IMR-90 (cell line): ENCODE data around the gene TMEM26. TPM values are rescaled to one million over a fixed set of nuclear protein-coding genes. Genes with fewer than 3 reads are reported as not detected.

ENCODE experiments used
- ATAC-seq: fragments of 200-7000 bp; cut with Tn5 transposase; 2 replicates; pipeline ENCODE4 v1.9.1; 2020; ENCODE audit warnings: low read depth, mild to moderate bottlenecking, moderate library complexity
- BruUV-seq: library from RNA; stranded (reverse); fragments of 400-500 nt; replicated peaks from 2 replicates; lab custom pipeline; 2021; lab: Mats Ljungman, UMichigan
- CTCF ChIA-PET: fragments of 300-600 bp; formaldehyde crosslinking; extraction: SDS; loops from one replicate; lab custom pipeline; 2021; ENCODE audit warnings: antibody characterized with exemption; lab: Yijun Ruan, JAX
- POLR2A ChIA-PET: fragments of 300-600 bp; sonication (Branson Sonifier 250); formaldehyde crosslinking; loops from one replicate; lab custom pipeline; 2022; ENCODE audit warnings: antibody characterized with exemption; ENCODE audit not compliant: unreplicated experiment; lab: Charles Lee
- DNase-seq: peaks from one replicate; pipeline ENCODE4 v3.0.0; 2013
- H2AFZ ChIP-seq: replicated peaks from 2 replicates; pipeline ENCODE3; 2013; ENCODE audit warnings: low read length, mild to moderate bottlenecking; ENCODE audit not compliant: poor library complexity
- H2AK5ac ChIP-seq: 2 replicates; pipeline ENCODE4 v1.6.1; 2013; ENCODE audit warnings: low read depth, low read length, inconsistent platforms
- H2AK9ac ChIP-seq: replicated peaks from 2 replicates; pipeline ENCODE3; 2013; ENCODE audit warnings: mild to moderate bottlenecking, low read depth, low read length, moderate library complexity; ENCODE audit not compliant: poor library complexity
- H2BK120ac ChIP-seq: 2 replicates; pipeline ENCODE4 v1.6.1; 2013; ENCODE audit warnings: low read depth, low read length, inconsistent platforms
- H2BK15ac ChIP-seq: 3 replicates; pipeline ENCODE4 v1.6.1; 2013; ENCODE audit warnings: low read depth, low read length, inconsistent platforms
- H2BK20ac ChIP-seq: 2 replicates; pipeline ENCODE4 v1.6.1; 2013; ENCODE audit warnings: low read depth, mild to moderate bottlenecking, inconsistent platforms, low read length, moderate library complexity
- H2BK5ac ChIP-seq: 2 replicates; pipeline ENCODE4 v1.6.1; 2013; ENCODE audit warnings: mild to moderate bottlenecking, low read depth, low read length, inconsistent platforms; ENCODE audit not compliant: poor library complexity, severe bottlenecking
- H3K14ac ChIP-seq: replicated peaks from 2 replicates; pipeline ENCODE4 v1.6.1; 2013; ENCODE audit warnings: low read depth, low read length, inconsistent platforms
- H3K18ac ChIP-seq: 2 replicates; pipeline ENCODE4 v1.6.1; 2013; ENCODE audit warnings: low read depth, low read length, control low read depth
- H3K23ac ChIP-seq: 2 replicates; pipeline ENCODE4 v1.6.1; 2013; ENCODE audit warnings: low read depth, low read length, inconsistent platforms
- H3K27ac ChIP-seq: 2 replicates; pipeline ENCODE4 v1.5.1; 2013; ENCODE audit warnings: mild to moderate bottlenecking, control low read depth, low read length; ENCODE audit not compliant: insufficient read depth
- H3K27me3 ChIP-seq: 2 replicates; pipeline ENCODE4 v1.6.1; 2013; ENCODE audit warnings: low read length; ENCODE audit not compliant: control insufficient read depth, insufficient read depth
- H3K36me3 ChIP-seq: 2 replicates; pipeline ENCODE4 v1.6.1; 2013; ENCODE audit warnings: low read length, mixed read lengths; ENCODE audit not compliant: control insufficient read depth, insufficient read depth
- H3K4ac ChIP-seq: 2 replicates; pipeline ENCODE4 v1.6.1; 2013; ENCODE audit warnings: low read depth, low read length, inconsistent platforms
- H3K4me1 ChIP-seq: 2 replicates; pipeline ENCODE4 v1.6.1; 2013; ENCODE audit warnings: low read length, mixed read lengths; ENCODE audit not compliant: control insufficient read depth, insufficient read depth
- H3K4me2 ChIP-seq: 2 replicates; pipeline ENCODE4 v1.6.1; 2013; ENCODE audit warnings: low read depth, mild to moderate bottlenecking, control low read depth, low read length, moderate library complexity
- H3K4me3 ChIP-seq: 2 replicates; pipeline ENCODE4 v1.5.1; 2013; ENCODE audit warnings: low read depth, mild to moderate bottlenecking, control low read depth, low read length, moderate library complexity; ENCODE audit not compliant: insufficient read depth
- H3K56ac ChIP-seq: 2 replicates; pipeline ENCODE4 v1.6.1; 2013; ENCODE audit warnings: low read length, inconsistent platforms; ENCODE audit not compliant: insufficient read depth; ENCODE audit errors: extremely low read depth
- H3K79me1 ChIP-seq, 2 experiments: 2 replicates each; pipeline ENCODE4 v1.6.1; 2013; ENCODE audit warnings: low read length in 2 of 2, inconsistent platforms in 1 of 2, low read depth in 1 of 2
- H3K9ac ChIP-seq: 2 replicates; pipeline ENCODE4 v1.6.1; 2013; ENCODE audit warnings: low read depth, low read length, control low read depth
- H3K9me1 ChIP-seq: 2 replicates; pipeline ENCODE4 v1.6.1; 2013; ENCODE audit warnings: low read length, inconsistent platforms; ENCODE audit not compliant: insufficient read depth
- H3K9me3 ChIP-seq: 2 replicates; pipeline ENCODE4 v1.6.1; 2013; ENCODE audit warnings: low read length; ENCODE audit not compliant: control insufficient read depth, insufficient read depth
- H4K20me1 ChIP-seq: 2 replicates; pipeline ENCODE4 v1.6.1; 2013; ENCODE audit warnings: low read length, inconsistent platforms; ENCODE audit not compliant: insufficient read depth
- H4K5ac ChIP-seq: 2 replicates; pipeline ENCODE4 v1.6.1; 2013; ENCODE audit warnings: mild to moderate bottlenecking, low read depth, low read length, control low read depth
- H4K8ac ChIP-seq, 2 experiments: 2 replicates each; pipeline ENCODE4 v1.6.1; 2013; ENCODE audit warnings: low read depth in 2 of 2, low read length in 2 of 2, control low read depth in 1 of 2, inconsistent platforms in 1 of 2
- H4K91ac ChIP-seq: 2 replicates; pipeline ENCODE4 v1.6.1; 2013; ENCODE audit warnings: low read depth, low read length, inconsistent platforms; ENCODE audit not compliant: insufficient read depth
- BHLHE40 ChIP-seq: fragments of 150-350 bp; IDR thresholded peaks from 2 replicates; pipeline ENCODE4 v1.6.1; 2016; ENCODE audit warnings: mild to moderate bottlenecking, low read depth, low read length
- CEBPB ChIP-seq: IDR thresholded peaks from 2 replicates; pipeline ENCODE4 v1.6.1; 2012; ENCODE audit warnings: low read depth, low read length, improper control_type of control experiment
- CHD1 ChIP-seq: IDR thresholded peaks from 2 replicates; pipeline ENCODE4 v1.6.1; 2012; ENCODE audit warnings: low read depth, low read length, improper control_type of control experiment
- FOS ChIP-seq: fragments of 150-350 bp; IDR thresholded peaks from 2 replicates; pipeline ENCODE4 v1.6.1; 2016; ENCODE audit warnings: low read depth, low read length
- MAFK ChIP-seq: IDR thresholded peaks from 2 replicates; pipeline ENCODE4 v1.6.1; 2012; ENCODE audit warnings: low read depth, low read length, improper control_type of control experiment
- MAZ ChIP-seq: IDR thresholded peaks from 2 replicates; pipeline ENCODE4 v1.6.1; 2012; ENCODE audit warnings: low read depth, mild to moderate bottlenecking, low read length, improper control_type of control experiment, moderate library complexity, borderline replicate concordance
- MXI1 ChIP-seq: IDR thresholded peaks from 2 replicates; pipeline ENCODE4 v1.6.1; 2012; ENCODE audit warnings: low read depth, mild to moderate bottlenecking, low read length, moderate library complexity, borderline replicate concordance
- NFE2L2 ChIP-seq: fragments of 150-350 bp; IDR thresholded peaks from 2 replicates; pipeline ENCODE4 v1.6.1; 2016; ENCODE audit warnings: low read depth, mild to moderate bottlenecking, low read length
- POLR2A ChIP-seq: IDR thresholded peaks from 2 replicates; pipeline ENCODE4 v1.6.1; 2012; ENCODE audit warnings: mild to moderate bottlenecking, low read depth, low read length
- RAD21 ChIP-seq: IDR thresholded peaks from 2 replicates; pipeline ENCODE4 v1.6.1; 2012; ENCODE audit warnings: low read length, improper control_type of control experiment
- RCOR1 ChIP-seq: IDR thresholded peaks from 2 replicates; pipeline ENCODE4 v1.6.1; 2012; ENCODE audit warnings: mild to moderate bottlenecking, low read length, improper control_type of control experiment; ENCODE audit not compliant: insufficient replicate concordance
- RFX5 ChIP-seq: IDR thresholded peaks from 2 replicates; pipeline ENCODE4 v1.8.0; 2012; ENCODE audit warnings: low read depth, mild to moderate bottlenecking, low read length, moderate library complexity
- SMC3 ChIP-seq: fragments of 150-350 bp; IDR thresholded peaks from 2 replicates; pipeline ENCODE4 v1.6.1; 2016; ENCODE audit warnings: low read depth, mild to moderate bottlenecking, antibody characterized with exemption, low read length, moderate library complexity
- WGBS, 2 experiments: methylation state at CpG; one replicate each; pipeline versions ENCODE4 v1.1.5 to v1.1.7; 2013; ENCODE audit warnings: missing lambda C conversion rate in 2 of 2; ENCODE audit not compliant: insufficient read length in 1 of 2; ENCODE audit errors: extremely low coverage in 2 of 2; 5-methylcytosine and 5-hydroxymethylcytosine counted together
- dilution Hi-C: fragments of 300-500 bp; cut with HindIII; formaldehyde crosslinking; loops from one replicate; pipeline ENCODE4 v1.14.3; 2018; ENCODE audit warnings: low sequenced_read_pairs; ENCODE audit not compliant: unreplicated experiment
- in situ Hi-C: fragments of 300-500 bp; cut with MboI; formaldehyde crosslinking; loops from 3 replicates; pipeline ENCODE4 v1.14.3; 2019; ENCODE audit warnings: low sequenced_read_pairs, inconsistent platforms, mixed read lengths
- intact Hi-C: fragments of 100-400 bp; cut with micrococcal nuclease; formaldehyde crosslinking; loops from 2 replicates; pipeline ENCODE4 v1.10.0; 2022
- polyA plus RNA-seq, 3 experiments: library from polyadenylated mRNA; depleted of rRNA; stranded (reverse); fragments of >200 nt; gene quantifications; 2 replicates each; pipeline ENCODE4 v1.2.3, GENCODE V29; 2012; ENCODE audit warnings: low replicate concordance in 1 of 3
- total RNA-seq: library from RNA; depleted of rRNA; stranded (reverse); fragments of >200 nt; gene quantifications from 2 replicates; pipeline ENCODE4 v1.2.3, GENCODE V29; 2012
- TF ChIP-seq, protein P1 (sequence below): conservative IDR thresholded peaks from 2 replicates; pipeline ENCODE4 v1.5.1; 2012; ENCODE audit warnings: mild to moderate bottlenecking, low read depth, low read length, improper control_type of control experiment
- TF ChIP-seq, protein P2 (sequence below): fragments of 150-350 bp; IDR thresholded peaks from 2 replicates; pipeline ENCODE4 v1.6.1; 2016; ENCODE audit warnings: low read depth, mild to moderate bottlenecking, low read length, moderate library complexity, borderline replicate concordance
- TF ChIP-seq, protein P3 (sequence below): fragments of 150-350 bp; IDR thresholded peaks from 2 replicates; pipeline ENCODE4 v1.6.1; 2017; ENCODE audit warnings: mild to moderate bottlenecking, antibody characterized with exemption, low read length, low read depth

TMEM26 gene
- total and polyA plus RNA-seq, 2 of the 4 experiments (the other 2 are of a cell fraction) = 0.22 to 0.36 TPM

DNA sequence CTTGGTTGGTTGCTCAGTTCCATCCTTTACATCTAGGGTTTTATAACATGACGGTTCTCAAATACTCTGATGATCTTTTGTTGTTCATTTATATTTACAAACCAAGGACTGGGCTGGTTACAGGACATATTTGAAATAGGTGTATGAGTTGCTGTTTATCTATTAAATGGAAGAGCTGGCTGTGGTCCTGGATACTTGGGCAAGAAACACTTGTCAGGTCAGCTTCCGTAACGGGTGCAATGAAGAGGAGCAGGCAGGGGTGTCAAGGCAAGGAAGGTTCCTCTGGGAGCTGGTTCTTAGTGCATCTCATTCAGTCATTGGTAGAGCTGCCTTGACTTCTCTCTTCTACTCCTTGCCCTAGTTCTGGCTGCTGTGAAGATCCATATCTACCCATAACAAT is 4.8 kb upstream of the TMEM26 start:
- no peak overlapping the region for H4K8ac ChIP-seq
- POLR2A ChIA-PET = no interaction called here
- in situ Hi-C loops = no loop called here

More for the DNA sequence above, 4.8 kb upstream of the TMEM26 start:
- Histone ChIP-seq H2AFZ (no peak overlapping the region), H2BK120ac (no peak overlapping the region), H3K23ac (no peak overlapping the region), H3K14ac (no peak overlapping the region), H3K9me1 (no peaks in the 10 kb centered on the region; the same call in 1 of the 2 replicates), H3K4ac (no peak overlapping the region), H3K4me2 (no peak overlapping the region), H2BK5ac (no peak overlapping the region), H3K27me3 (no peaks in the 10 kb centered on the region), H4K91ac (no peak overlapping the region), H2BK15ac (no peak overlapping the region), H3K18ac (no peak overlapping the region), H3K56ac (no peak overlapping the region), H3K4me3 (no peak overlapping the region), H3K79me1 (no peaks in the 10 kb centered on the region), H2BK20ac (no peak overlapping the region), H3K27ac (no peak overlapping the region), H2AK5ac (no peak overlapping the region), H3K36me3 (no peaks in the 10 kb centered on the region), H4K20me1 (no peaks in the 10 kb centered on the region), H3K4me1 (peaks cover 5% of the 10 kb centered on the region; the same call in 1 of the 2 replicates), H3K9ac (no peak overlapping the region), H3K9me3 (no peaks in the 10 kb centered on the region), H2AK9ac (no peak overlapping the region), H4K5ac (no peak overlapping the region)
- no TSS peak for BruUV-seq
- dilution Hi-C loops (no loop called here), intact Hi-C loops (loop anchor here (10.0 kb wide), 1 partner anchor 177 kb away; no protein-coding TSS in a partner anchor)
- no peak for TF ChIP-seq CEBPB
- TF ChIP-seq SMC3 = no peak
- TF ChIP-seq MXI1 = no peak
- TF ChIP-seq NFE2L2 = no peak
- no peak for TF ChIP-seq POLR2A
- no peak for TF ChIP-seq RCOR1
- no peak for TF ChIP-seq RFX5
- no peak for TF ChIP-seq RAD21
- TF ChIP-seq BHLHE40 = no peak
- no peak for TF ChIP-seq MAZ
- TF ChIP-seq, protein P1, sequence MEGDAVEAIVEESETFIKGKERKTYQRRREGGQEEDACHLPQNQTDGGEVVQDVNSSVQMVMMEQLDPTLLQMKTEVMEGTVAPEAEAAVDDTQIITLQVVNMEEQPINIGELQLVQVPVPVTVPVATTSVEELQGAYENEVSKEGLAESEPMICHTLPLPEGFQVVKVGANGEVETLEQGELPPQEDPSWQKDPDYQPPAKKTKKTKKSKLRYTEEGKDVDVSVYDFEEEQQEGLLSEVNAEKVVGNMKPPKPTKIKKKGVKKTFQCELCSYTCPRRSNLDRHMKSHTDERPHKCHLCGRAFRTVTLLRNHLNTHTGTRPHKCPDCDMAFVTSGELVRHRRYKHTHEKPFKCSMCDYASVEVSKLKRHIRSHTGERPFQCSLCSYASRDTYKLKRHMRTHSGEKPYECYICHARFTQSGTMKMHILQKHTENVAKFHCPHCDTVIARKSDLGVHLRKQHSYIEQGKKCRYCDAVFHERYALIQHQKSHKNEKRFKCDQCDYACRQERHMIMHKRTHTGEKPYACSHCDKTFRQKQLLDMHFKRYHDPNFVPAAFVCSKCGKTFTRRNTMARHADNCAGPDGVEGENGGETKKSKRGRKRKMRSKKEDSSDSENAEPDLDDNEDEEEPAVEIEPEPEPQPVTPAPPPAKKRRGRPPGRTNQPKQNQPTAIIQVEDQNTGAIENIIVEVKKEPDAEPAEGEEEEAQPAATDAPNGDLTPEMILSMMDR = no peak
- no peak for TF ChIP-seq MAFK
- no peak for TF ChIP-seq FOS
- no peak for TF ChIP-seq CHD1
- TF ChIP-seq, protein P2, sequence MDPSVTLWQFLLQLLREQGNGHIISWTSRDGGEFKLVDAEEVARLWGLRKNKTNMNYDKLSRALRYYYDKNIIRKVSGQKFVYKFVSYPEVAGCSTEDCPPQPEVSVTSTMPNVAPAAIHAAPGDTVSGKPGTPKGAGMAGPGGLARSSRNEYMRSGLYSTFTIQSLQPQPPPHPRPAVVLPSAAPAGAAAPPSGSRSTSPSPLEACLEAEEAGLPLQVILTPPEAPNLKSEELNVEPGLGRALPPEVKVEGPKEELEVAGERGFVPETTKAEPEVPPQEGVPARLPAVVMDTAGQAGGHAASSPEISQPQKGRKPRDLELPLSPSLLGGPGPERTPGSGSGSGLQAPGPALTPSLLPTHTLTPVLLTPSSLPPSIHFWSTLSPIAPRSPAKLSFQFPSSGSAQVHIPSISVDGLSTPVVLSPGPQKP = no peak
- TF ChIP-seq, protein P3, sequence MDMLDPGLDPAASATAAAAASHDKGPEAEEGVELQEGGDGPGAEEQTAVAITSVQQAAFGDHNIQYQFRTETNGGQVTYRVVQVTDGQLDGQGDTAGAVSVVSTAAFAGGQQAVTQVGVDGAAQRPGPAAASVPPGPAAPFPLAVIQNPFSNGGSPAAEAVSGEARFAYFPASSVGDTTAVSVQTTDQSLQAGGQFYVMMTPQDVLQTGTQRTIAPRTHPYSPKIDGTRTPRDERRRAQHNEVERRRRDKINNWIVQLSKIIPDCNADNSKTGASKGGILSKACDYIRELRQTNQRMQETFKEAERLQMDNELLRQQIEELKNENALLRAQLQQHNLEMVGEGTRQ = no peak
- DNase-seq (no peak), ATAC-seq (no peak)
- CTCF ChIA-PET = no interaction called here
- WGBS, 2 experiments = no CpG with 5 or more reads among the region's 3 CpGs
